Measurements from ENCODE around the gene CDY2B. TPM values are rescaled to one million over a fixed set of nuclear protein-coding genes. Genes with fewer than 3 reads are reported as not detected.

Gene CDY2B, protein sequence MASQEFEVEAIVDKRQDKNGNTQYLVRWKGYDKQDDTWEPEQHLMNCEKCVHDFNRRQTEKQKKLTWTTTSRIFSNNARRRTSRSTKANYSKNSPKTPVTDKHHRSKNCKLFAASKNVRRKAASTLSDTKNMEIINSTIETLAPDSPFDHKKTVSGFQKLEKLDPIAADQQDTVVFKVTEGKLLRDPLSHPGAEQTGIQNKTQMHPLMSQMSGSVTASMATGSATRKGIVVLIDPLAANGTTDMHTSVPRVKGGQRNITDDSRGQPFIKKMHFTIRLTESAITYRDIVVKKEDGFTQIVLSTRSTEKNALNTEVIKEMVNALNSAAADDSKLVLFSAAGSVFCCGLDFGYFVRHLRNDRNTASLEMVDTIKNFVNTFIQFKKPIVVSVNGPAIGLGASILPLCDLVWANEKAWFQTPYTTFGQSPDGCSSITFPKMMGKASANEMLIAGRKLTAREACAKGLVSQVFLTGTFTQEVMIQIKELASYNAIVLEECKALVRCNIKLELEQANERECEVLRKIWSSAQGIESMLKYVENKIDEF
- not detected for total RNA-seq

DNA sequence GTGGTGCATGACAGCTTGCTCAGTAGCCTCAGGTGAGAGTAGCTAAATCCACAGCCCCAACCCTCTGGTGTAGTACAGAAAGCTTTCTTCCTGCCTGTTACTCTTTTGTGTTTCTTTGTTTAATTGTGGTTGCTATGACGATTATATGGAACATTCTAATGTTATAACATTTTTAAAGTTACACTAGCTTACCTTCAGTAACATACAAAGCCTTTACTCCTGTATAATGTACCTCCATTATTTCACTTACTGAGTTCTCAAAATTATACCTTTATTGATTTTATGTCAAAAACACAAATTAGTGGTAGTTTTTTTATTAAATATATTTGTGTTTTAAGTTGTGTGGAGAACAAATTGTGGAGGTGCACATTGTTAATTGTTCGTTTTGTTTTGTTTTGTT, at the start of gene CDY2B:
Gene CDY2B, minus strand, starts transcription at position 101 of the 400 bp plus-strand sequence. CDS start 328 bp downstream, outside the sequence.

Other genes starting within 250 kb of the CDY2B start
- gene CDY2A, start 145.6 kb upstream of the CDY2B start, total RNA-seq = not detected

All from melanocyte of skin (primary cell).